Spleen (tissue), 11 donors: ENCODE measurements around the gene PICK1. TPM values are rescaled to one million over a fixed set of nuclear protein-coding genes. Genes with fewer than 3 reads are reported as not detected.

Experiments
- DNase-seq: peaks from one replicate; pipeline ENCODE4 v3.0.0-alpha.2; 2020
- H3K27ac ChIP-seq, 8 donors: fragments of 200-600 bp; sonication (generic) in 7 of 8; 1 replicate in 4 of 8; 2 replicates in 4 of 8; pipeline versions ENCODE4 v1.5.0 to v1.8.0; 2016 to 2021; ENCODE audit warnings: inconsistent platforms in 4 of 8, mild to moderate bottlenecking in 4 of 8, moderate library complexity in 1 of 8
- H3K27me3 ChIP-seq, 7 donors: fragments of 200-600 bp; sonication (generic) in 6 of 7; replicated peaks in 1 of 7; 1 replicate in 4 of 7; 2 replicates in 3 of 7; pipeline versions ENCODE4 v1.5.0 to v1.8.0; 2016 to 2021; ENCODE audit warnings: inconsistent platforms in 3 of 7, mild to moderate bottlenecking in 1 of 7
- H3K36me3 ChIP-seq, 6 donors: fragments of 200-600 bp; sonication (generic) in 5 of 6; 1 replicate in 4 of 6; 2 replicates in 2 of 6; pipeline versions ENCODE4 v1.5.0 to v1.8.0; 2016 to 2021; ENCODE audit warnings: inconsistent platforms in 2 of 6
- H3K4me1 ChIP-seq, 6 donors: fragments of 200-600 bp; sonication (generic) in 5 of 6; 1 replicate in 3 of 6; 2 replicates in 3 of 6; pipeline versions ENCODE4 v1.5.0 to v1.8.0; 2016 to 2021; ENCODE audit warnings: inconsistent platforms in 3 of 6
- H3K4me3 ChIP-seq, 8 donors: fragments of 200-600 bp; sonication (generic) in 7 of 8; 1 replicate in 4 of 8; 2 replicates in 4 of 8; pipeline versions ENCODE4 v1.5.0 to v1.8.0; 2016 to 2021; ENCODE audit warnings: inconsistent platforms in 4 of 8, mild to moderate bottlenecking in 4 of 8, moderate library complexity in 2 of 8
- H3K9me3 ChIP-seq, 8 donors: fragments of 200-600 bp; sonication (generic) in 7 of 8; 1 replicate in 4 of 8; 2 replicates in 4 of 8; pipeline versions ENCODE4 v1.5.0 to v1.8.0; 2016 to 2021; ENCODE audit warnings: inconsistent platforms in 4 of 8
- CTCF ChIP-seq, 11 experiments: fragments of 200-600 bp in 7 of 11; fragments of 450-650 bp in 4 of 11; sonication (generic) in 4 of 11; IDR thresholded peaks in 8 of 11; conservative IDR thresholded peaks in 3 of 11; 1 replicate in 7 of 11; 2 replicates in 4 of 11; pipeline versions ENCODE4 v1.4.0 to v1.8.0; 2016 to 2021; ENCODE audit warnings: antibody characterized with exemption in 11 of 11, inconsistent platforms in 4 of 11, mild to moderate bottlenecking in 1 of 11
- POLR2A ChIP-seq, 3 donors: fragments of 450-650 bp; IDR thresholded peaks; one replicate each; pipeline ENCODE4 v1.5.1; 2017; ENCODE audit warnings: antibody characterized with exemption in 3 of 3, mild to moderate bottlenecking in 1 of 3
- POLR2AphosphoS5 ChIP-seq, 3 donors: sonication (generic); formaldehyde crosslinking; IDR thresholded peaks; one replicate each; pipeline ENCODE4 v1.5.1; 2017; ENCODE audit warnings: antibody characterized with exemption in 3 of 3
- WGBS, 5 donors: extraction: QIAGEN DNeasy Blood & Tissue Kit in 3 of 5; methylation state at CpG; one replicate each; pipeline versions ENCODE4 v1.1.5 to v1.1.7; 2013 to 2018; 5-methylcytosine and 5-hydroxymethylcytosine counted together
- intact Hi-C: fragments of 100-400 bp; cut with DNase I; formaldehyde crosslinking; loops from one replicate; pipeline ENCODE4 v1.15.0; 2023; ENCODE audit warnings: low total_unique reads
- polyA plus RNA-seq, 3 donors: library from polyadenylated mRNA; stranded (reverse); fragments of 200-250 nt; gene quantifications; one replicate each; pipeline ENCODE4 v1.2.1, GENCODE V29; 2013
- total RNA-seq, 7 donors: library from RNA; depleted of rRNA in 3 of 7; stranded (reverse); fragments of >200 nt in 3 of 7; fragmentation: NEBNext Ultra II Directional in 4 of 7; extraction: Animal tissue kit (Norgen Biotek cat#: 25700) in 4 of 7; gene quantifications; one replicate each; pipeline versions ENCODE4 v1.1.0 to v1.2.1, GENCODE V29; 2016 to 2021
- donor health status: healthy with polysubstance abuse.
- donor health status: DM: no; HTN: no; CAD: no; lungs with moderate emphysema.
- donor health status: DM: no; HTN: no; CAD: no.
- donor health status: Bipolar disorder and iron deficiency.
- donor health status: healthy.
- donor health status: DM: no; HTN: no; CAD: no.
- donor health status: DM: yes; HTN: yes; CAD: no.

PICK1 gene
- total and polyA plus RNA-seq, 10 donors: 14.9 to 34.2 (median 28.4) TPM

GRCh38 chr22:38081941-38082828 is 25.0 kb downstream of the PICK1 start:
- Histone ChIP-seq H3K27me3 (peaks cover 3 to 46% (median 29%) of the 10 kb centered on the region in 7 donors), H3K4me3 (peak overlapping the region in 7 of 8 donors; percentile 10 to 65 (median 28)), H3K36me3 (peaks cover 0 to 9% (median 0%) of the 10 kb centered on the region in 6 donors), H3K9me3 (no peaks in the 10 kb centered on the region), H3K27ac (peak overlapping the region in 4 of 8 donors; percentile 27 to 65 (median 38)), H3K4me1 (peaks cover 11 to 28% (median 24%) of the 10 kb centered on the region in 6 donors)
- DNase-seq: no peak
- 9 to 13% (median 11%) methylated on average over 34 to 52 of the region's 52 CpGs for WGBS, 5 donors
- TF ChIP-seq POLR2AphosphoS5 (IDR thresholded peaks at IDR 0.05) (peak in 1 of 3 donors; percentile 20), POLR2A (IDR thresholded peaks at IDR 0.05) (no peak), CTCF (IDR thresholded peaks at IDR 0.05 in 8 of 11, conservative IDR thresholded peaks at IDR 0.05 in 3 of 11) (no peak)
- intact Hi-C loops: no loop called here

- Histone ChIP-seq H3K4me1 (peaks cover 11 to 29% (median 24%) of the 10 kb centered on the region in 6 donors), H3K4me3 (no peak overlapping the region), H3K9me3 (no peaks in the 10 kb centered on the region), H3K36me3 (peaks cover 0 to 9% (median 0%) of the 10 kb centered on the region in 6 donors), H3K27ac (no peak overlapping the region), H3K27me3 (peaks cover 3 to 50% (median 29%) of the 10 kb centered on the region in 7 donors)
- no peak for TF ChIP-seq POLR2A (IDR thresholded peaks at IDR 0.05)
- no peak for TF ChIP-seq POLR2AphosphoS5 (IDR thresholded peaks at IDR 0.05)
- TF ChIP-seq CTCF (IDR thresholded peaks at IDR 0.05 in 8 of 11, conservative IDR thresholded peaks at IDR 0.05 in 3 of 11): no peak
- intact Hi-C loops: no loop called here
- WGBS, 5 donors: 78 to 82% (median 81%) methylated on average over 24 of the region's 24 CpGs
- no peak for DNase-seq
Observed at GRCh38 chr22:38082986-38083710, 25.9 kb downstream of the PICK1 start.

GRCh38 chr22:38083931-38084631 is 26.9 kb downstream of the PICK1 start, which contains the start of gene SLC16A8:
Gene SLC16A8 (minus strand): TSS chr22:38084184. CDS start chr22:38082873, 1,311 bp downstream.
- intact Hi-C loops: no loop called here
- no peak within 1 kb of the TSS for H3K27ac ChIP-seq
- TF ChIP-seq POLR2A (IDR thresholded peaks at IDR 0.05) (no peak), CTCF (IDR thresholded peaks at IDR 0.05 in 8 of 11, conservative IDR thresholded peaks at IDR 0.05 in 3 of 11) (no peak), POLR2AphosphoS5 (IDR thresholded peaks at IDR 0.05) (no peak)
- peaks cover 0 to 9% (median 0%) of the 10 kb centered on the region in 6 donors for H3K36me3 ChIP-seq
- peaks cover 11 to 39% (median 31%) of the 10 kb centered on the region in 6 donors for H3K4me1 ChIP-seq
- peaks cover 3 to 59% (median 36%) of the 10 kb centered on the region in 7 donors for H3K27me3 ChIP-seq
- peak; percentile 63 for DNase-seq
- no peak within 1 kb of the TSS for H3K4me3 ChIP-seq
- no peaks in the 10 kb centered on the region for H3K9me3 ChIP-seq
- 78 to 91% (median 87%) methylated on average over 12 to 16 of the region's 16 CpGs for WGBS, 5 donors
